ENCODE results near the gene NUP214.

- TF ChIP-seq CTCF (IDR thresholded peaks at IDR 0.05): no peak
- no peak for TF ChIP-seq POLR2AphosphoS5 (IDR thresholded peaks at IDR 0.05)
- TF ChIP-seq POLR2A (IDR thresholded peaks at IDR 0.05): no peak
- no peak for TF ChIP-seq EP300 (IDR thresholded peaks at IDR 0.05)
These were observed 138.3 kb downstream of the NUP214 start for GRCh38 chr9:131263701-131264100.

All from gastroesophageal sphincter (tissue), 3 donors.